Measurements from ENCODE around the gene NFKBIE. TPM values are rescaled to one million over a fixed set of nuclear protein-coding genes. Genes with fewer than 3 reads are reported as not detected.

Gene NFKBIE
- total RNA-seq, 2 experiments from 2014 or later = 43.0 to 43.1 TPM

GRCh38 chr6:44246663-44247337, 18.6 kb downstream of the NFKBIE start, which contains the start of gene HSP90AB1:
Gene HSP90AB1 (plus strand): TSS chr6:44247101. CDS start chr6:44248630, 1,529 bp downstream.
- peak; percentile 91 to 99 (median 94) for DNase-seq
- Mint-ChIP-seq H3K9me3 (no peaks in the 10 kb centered on the region), H3K4me3 (peak within 1 kb of the TSS; percentile 96), H3K4me1 (ENCODE audit: low read depth) (peaks cover 47% of the 10 kb centered on the region), H3K36me3 (ENCODE audit: low read depth) (peaks cover 58% of the 10 kb centered on the region), H3K27ac (peak within 1 kb of the TSS; percentile 93), H3K27me3 (peaks cover 5% of the 10 kb centered on the region)
- Histone ChIP-seq H3K4me1 (ENCODE audit: insufficient read depth, low read length) (peaks cover 37% of the 10 kb centered on the region), H3K4me3 (ENCODE audit: low read length) (peak within 1 kb of the TSS; percentile 70), H3K27ac (ENCODE audit: low read depth in 1 of 2, low read length in 2 of 2) (peak within 1 kb of the TSS; percentile 92 to 98), H3K27me3 (ENCODE audit: control insufficient read depth in 1 of 2, insufficient read depth in 2 of 2, low read length in 2 of 2) (no peaks in the 10 kb centered on the region), H3K9me3 (ENCODE audit: control insufficient read depth in 1 of 2, insufficient read depth in 1 of 2, low read length in 2 of 2) (no peaks in the 10 kb centered on the region), H3K36me3 (ENCODE audit: insufficient read depth, low read length) (peaks cover 36% of the 10 kb centered on the region)
- TF ChIP-seq, protein P1, sequence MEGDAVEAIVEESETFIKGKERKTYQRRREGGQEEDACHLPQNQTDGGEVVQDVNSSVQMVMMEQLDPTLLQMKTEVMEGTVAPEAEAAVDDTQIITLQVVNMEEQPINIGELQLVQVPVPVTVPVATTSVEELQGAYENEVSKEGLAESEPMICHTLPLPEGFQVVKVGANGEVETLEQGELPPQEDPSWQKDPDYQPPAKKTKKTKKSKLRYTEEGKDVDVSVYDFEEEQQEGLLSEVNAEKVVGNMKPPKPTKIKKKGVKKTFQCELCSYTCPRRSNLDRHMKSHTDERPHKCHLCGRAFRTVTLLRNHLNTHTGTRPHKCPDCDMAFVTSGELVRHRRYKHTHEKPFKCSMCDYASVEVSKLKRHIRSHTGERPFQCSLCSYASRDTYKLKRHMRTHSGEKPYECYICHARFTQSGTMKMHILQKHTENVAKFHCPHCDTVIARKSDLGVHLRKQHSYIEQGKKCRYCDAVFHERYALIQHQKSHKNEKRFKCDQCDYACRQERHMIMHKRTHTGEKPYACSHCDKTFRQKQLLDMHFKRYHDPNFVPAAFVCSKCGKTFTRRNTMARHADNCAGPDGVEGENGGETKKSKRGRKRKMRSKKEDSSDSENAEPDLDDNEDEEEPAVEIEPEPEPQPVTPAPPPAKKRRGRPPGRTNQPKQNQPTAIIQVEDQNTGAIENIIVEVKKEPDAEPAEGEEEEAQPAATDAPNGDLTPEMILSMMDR (IDR thresholded peaks at IDR 0.05) = no peak
- intact Hi-C loops (cut with DNase I, micrococcal nuclease) = loop anchor here (1.0 to 2.0 kb wide), 3 partner anchors 11 to 19 kb away; partner anchors contain the start of genes NFKBIE (in 2 of the 2) and SLC35B2 (in 1 of the 2)
- ChIA-PET POLR2A (interaction anchor here (0.6 to 4.6 kb wide), 24 partner anchors 9 to 1520 kb away, joined by 3 to 135 read pairs (median 6); partner anchors contain the start of genes AARS2, CDC5L, GTPBP2 and PEX6), CTCF (interaction anchor here (0.9 to 4.1 kb wide), 6 partner anchors 9 to 66 kb away, joined by 3 to 13 read pairs (median 8); partner anchors contain the start of genes AARS2, NFKBIE, SLC29A1 and SLC35B2)
- ATAC-seq (ENCODE audit: poor library complexity) = peak; percentile 83

DNA sequence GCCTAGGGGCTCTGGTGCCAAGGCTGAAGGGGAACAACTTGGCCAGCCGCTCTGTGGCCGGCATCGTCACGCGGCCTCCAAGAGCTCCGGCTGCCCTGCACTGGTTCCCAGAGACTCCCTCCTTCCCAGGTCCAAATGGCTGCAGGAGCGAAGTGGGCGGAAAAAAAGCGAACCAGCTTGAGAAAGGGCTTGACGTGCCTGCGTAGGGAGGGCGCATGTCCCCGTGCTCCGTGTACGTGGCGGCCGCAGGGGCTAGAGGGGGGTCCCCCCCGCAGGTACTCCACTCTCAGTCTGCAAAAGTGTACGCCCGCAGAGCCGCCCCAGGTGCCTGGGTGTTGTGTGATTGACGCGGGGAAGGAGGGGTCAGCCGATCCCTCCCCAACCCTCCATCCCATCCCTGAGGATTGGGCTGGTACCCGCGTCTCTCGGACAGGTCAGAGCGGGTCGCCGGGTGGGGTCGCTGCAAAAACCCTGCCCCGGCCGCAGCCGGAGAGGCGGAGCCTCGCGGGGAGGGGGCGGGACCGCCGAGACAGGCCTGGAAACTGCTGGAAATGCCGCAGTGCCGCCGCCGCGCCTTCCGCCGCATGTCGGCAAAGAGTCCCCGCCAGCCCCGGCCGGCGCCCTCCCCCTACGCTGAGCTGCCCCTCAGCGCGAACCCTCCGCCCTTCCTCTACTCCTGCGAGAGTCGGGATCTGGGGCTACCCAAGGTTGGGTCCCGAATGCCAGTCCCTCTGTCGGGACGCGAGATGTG, 19.3 kb downstream of the NFKBIE start:
- peak; percentile 27 for ATAC-seq (ENCODE audit: poor library complexity)
- Histone ChIP-seq H3K36me3 (ENCODE audit: insufficient read depth, low read length) (peaks cover 29% of the 10 kb centered on the region), H3K27ac (ENCODE audit: low read depth in 1 of 2, low read length in 2 of 2) (peak overlapping the region; percentile 92 to 98), H3K4me1 (ENCODE audit: insufficient read depth, low read length) (peaks cover 37% of the 10 kb centered on the region), H3K4me3 (ENCODE audit: low read length) (peak overlapping the region; percentile 70), H3K9me3 (ENCODE audit: control insufficient read depth in 1 of 2, insufficient read depth in 1 of 2, low read length in 2 of 2) (no peaks in the 10 kb centered on the region), H3K27me3 (ENCODE audit: control insufficient read depth in 1 of 2, insufficient read depth in 2 of 2, low read length in 2 of 2) (no peaks in the 10 kb centered on the region)
- Mint-ChIP-seq H3K27me3 (peaks cover 5% of the 10 kb centered on the region), H3K4me3 (peak overlapping the region; percentile 96), H3K27ac (peak overlapping the region; percentile 93), H3K9me3 (no peaks in the 10 kb centered on the region), H3K4me1 (ENCODE audit: low read depth) (peaks cover 44% of the 10 kb centered on the region), H3K36me3 (ENCODE audit: low read depth) (peaks cover 51% of the 10 kb centered on the region)
- ChIA-PET POLR2A (interaction anchor here (0.6 to 4.6 kb wide), 21 partner anchors 10 to 1463 kb away, joined by 3 to 135 read pairs (median 7); partner anchors contain the start of genes AARS2, CDC5L, GTPBP2 and PEX6), CTCF (interaction anchor here (0.8 to 4.1 kb wide), 6 partner anchors 8 to 67 kb away, joined by 3 to 13 read pairs (median 8); partner anchors contain the start of genes AARS2, NFKBIE and SLC35B2)
- peak; percentile 61 to 90 (median 76) for DNase-seq
- intact Hi-C loops (cut with DNase I, micrococcal nuclease) = loop anchor here in 1 of 2 experiments (2.0 kb wide), 1 partner anchor 19 kb away; the partner anchor contains the start of gene NFKBIE
- TF ChIP-seq, protein P1 (IDR thresholded peaks at IDR 0.05) = no peak

DNA sequence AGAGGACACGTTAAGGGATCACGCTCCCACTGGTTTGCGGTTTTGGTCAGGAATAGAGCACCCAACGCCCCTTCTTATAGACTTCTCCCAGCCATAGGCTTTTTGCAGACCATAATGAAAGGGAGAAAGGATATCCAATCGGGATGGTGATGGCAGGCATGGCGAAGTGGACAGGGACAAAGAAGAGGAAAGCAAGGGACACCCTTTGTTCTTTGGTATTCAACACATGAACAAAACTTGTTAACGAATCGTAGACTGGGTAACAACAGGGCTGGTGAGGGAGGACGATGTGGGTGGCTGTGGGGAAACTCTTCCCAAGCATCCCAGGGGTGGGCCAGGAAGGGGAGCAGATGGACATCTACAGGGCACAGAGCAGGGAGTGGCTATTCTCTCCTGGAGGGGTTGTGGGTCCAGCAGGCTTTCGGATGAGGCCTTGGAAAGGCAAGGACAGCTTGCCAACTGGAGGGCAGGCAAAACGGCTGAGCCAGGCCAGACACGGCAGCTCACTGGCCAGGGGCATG, 19.9 kb downstream of the NFKBIE start:
- CTCF ChIA-PET = interaction anchor here (0.8 to 4.1 kb wide), 5 partner anchors 8 to 25 kb away, joined by 3 to 13 read pairs (median 4); partner anchors contain the start of gene SLC35B2
- Histone ChIP-seq H3K4me3 (ENCODE audit: low read length) (peak overlapping the region; percentile 70), H3K27ac (ENCODE audit: low read depth in 1 of 2, low read length in 2 of 2) (peak overlapping the region in 1 of 2 donors; percentile 27), H3K9me3 (ENCODE audit: control insufficient read depth in 1 of 2, insufficient read depth in 1 of 2, low read length in 2 of 2) (no peaks in the 10 kb centered on the region), H3K36me3 (ENCODE audit: insufficient read depth, low read length) (peaks cover 23% of the 10 kb centered on the region), H3K4me1 (ENCODE audit: insufficient read depth, low read length) (peaks cover 37% of the 10 kb centered on the region), H3K27me3 (ENCODE audit: control insufficient read depth in 1 of 2, insufficient read depth in 2 of 2, low read length in 2 of 2) (no peaks in the 10 kb centered on the region)
- POLR2A ChIA-PET = interaction anchor here (0.8 to 4.6 kb wide), 5 partner anchors 9 to 22 kb away, joined by 5 to 135 read pairs (median 62); partner anchors contain the start of genes SLC29A1 and SLC35B2
- peaks cover 45% of the 10 kb centered on the region for H3K36me3 Mint-ChIP-seq (ENCODE audit: low read depth)
- H3K4me1 Mint-ChIP-seq (ENCODE audit: low read depth) = peaks cover 40% of the 10 kb centered on the region
- ATAC-seq (ENCODE audit: poor library complexity) (no peak), DNase-seq (no peak)
- no peaks in the 10 kb centered on the region for H3K9me3 Mint-ChIP-seq
- H3K27ac Mint-ChIP-seq = peak overlapping the region; percentile 93
- peak overlapping the region; percentile 96 for H3K4me3 Mint-ChIP-seq
- peaks cover 5% of the 10 kb centered on the region for H3K27me3 Mint-ChIP-seq
- intact Hi-C loops (cut with DNase I, micrococcal nuclease) = no loop called here
- TF ChIP-seq, protein P1 (IDR thresholded peaks at IDR 0.05) = no peak
